ENCODE results near the gene RNF34. TPM values are rescaled to one million over a fixed set of nuclear protein-coding genes. Genes with fewer than 3 reads are reported as not detected.

Gene RNF34
- total and polyA plus RNA-seq, 2 of the 13 experiments (the other 11 are each of a cell fraction or from before 2014, with no cell fraction given), result 36.8 to 53.2 TPM

GRCh38 chr12:121400332-121401139 is 618 bp downstream of the RNF34 start (continued):
- no peak for TF ChIP-seq PRDM10 (CRISPR knock-in tag; IDR thresholded peaks at IDR 0.05; ENCODE audit: low read depth)
- TF ChIP-seq AGO2 (optimal IDR thresholded peaks at IDR 0.05; ENCODE audit: low read depth, low read length), result peak; percentile 73
- TF ChIP-seq GLI4 (CRISPR knock-in tag; IDR thresholded peaks at IDR 0.05; ENCODE audit: borderline replicate concordance), result peak; percentile 88; the same call in 1 of the 2 replicates
- TF ChIP-seq ARID4A (CRISPR knock-in tag; IDR thresholded peaks at IDR 0.05; ENCODE audit: borderline replicate concordance), result peak; percentile 64; the same call in 1 of the 2 replicates
- no peak for TF ChIP-seq PATZ1 (CRISPR knock-in tag; IDR thresholded peaks at IDR 0.05)
- no peak for TF ChIP-seq PLSCR1 (CRISPR knock-in tag; IDR thresholded peaks at IDR 0.05; ENCODE audit: borderline replicate concordance)
- TF ChIP-seq TEAD2 (CRISPR knock-in tag; IDR thresholded peaks at IDR 0.05), result no peak
- 0 out of 2 replicates have a peak, but pooled peaks have one; percentile 18 for TF ChIP-seq ZNF205 (CRISPR knock-in tag; IDR thresholded peaks at IDR 0.05)
- no peak for TF ChIP-seq ZNF674 (CRISPR knock-in tag; IDR thresholded peaks at IDR 0.05; ENCODE audit: low read depth)
- TF ChIP-seq ZNF747 (CRISPR knock-in tag; IDR thresholded peaks at IDR 0.05; ENCODE audit: borderline replicate concordance), result 0 out of 2 replicates have a peak, but pooled peaks have one; percentile 25
- TF ChIP-seq TBX2 (CRISPR knock-in tag; IDR thresholded peaks at IDR 0.05; ENCODE audit: borderline replicate concordance), result peak; percentile 21; the same call in 1 of the 2 replicates
- peak; percentile 55; the same call in 1 of the 2 replicates for TF ChIP-seq DZIP1 (CRISPR knock-in tag; IDR thresholded peaks at IDR 0.05)
- TF ChIP-seq ZNF496 (CRISPR knock-in tag; IDR thresholded peaks at IDR 0.05; ENCODE audit: insufficient replicate concordance), result no peak
